ENCODE data around the gene ABHD15.
"Not testable (repeated sequence)": the region's sequence is repeated elsewhere in the genome, so short reads cannot be mapped to it uniquely, and the experiment has no call there.

ABHD15 gene

DNA sequence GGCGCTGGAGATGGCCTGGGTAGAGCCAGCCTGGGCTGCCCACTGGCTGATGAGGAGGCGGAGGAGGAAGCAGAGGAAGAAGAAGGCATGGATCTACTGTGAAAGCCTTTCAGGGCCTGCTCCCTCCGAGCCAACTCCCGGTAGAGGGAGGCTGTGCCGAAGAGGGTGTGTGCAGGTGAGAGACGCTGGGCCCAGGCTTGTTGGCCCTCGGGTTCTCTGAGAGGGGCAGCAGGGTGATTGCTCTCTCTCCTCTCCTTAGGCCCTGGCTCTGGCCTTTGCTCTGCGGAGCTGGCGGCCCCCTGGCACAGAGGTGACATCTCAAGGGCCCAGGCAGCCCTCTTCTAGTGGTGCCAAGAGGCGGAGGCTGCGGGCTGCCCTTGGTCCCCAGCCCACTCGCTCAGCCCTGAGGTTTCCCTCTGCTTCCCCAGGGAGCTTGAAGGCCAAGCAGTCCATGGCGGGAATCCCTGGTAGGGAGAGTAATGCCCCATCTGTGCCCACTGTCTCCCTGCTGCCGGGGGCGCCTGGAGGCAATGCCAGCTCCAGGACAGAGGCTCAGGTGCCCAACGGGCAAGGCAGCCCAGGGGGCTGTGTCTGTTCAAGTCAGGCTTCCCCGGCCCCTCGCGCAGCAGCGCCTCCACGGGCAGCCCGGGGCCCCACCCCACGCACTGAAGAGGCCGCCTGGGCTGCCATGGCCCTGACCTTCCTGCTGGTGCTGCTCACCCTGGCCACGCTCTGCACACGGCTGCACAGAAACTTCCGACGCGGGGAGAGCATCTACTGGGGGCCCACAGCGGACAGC lies 5.2 kb upstream of the ABHD15 start:
- DNase-seq (ENCODE audit: extremely low spot score, insufficient read length, low read depth) (no peak), FAIRE-seq (no peak)

DNA sequence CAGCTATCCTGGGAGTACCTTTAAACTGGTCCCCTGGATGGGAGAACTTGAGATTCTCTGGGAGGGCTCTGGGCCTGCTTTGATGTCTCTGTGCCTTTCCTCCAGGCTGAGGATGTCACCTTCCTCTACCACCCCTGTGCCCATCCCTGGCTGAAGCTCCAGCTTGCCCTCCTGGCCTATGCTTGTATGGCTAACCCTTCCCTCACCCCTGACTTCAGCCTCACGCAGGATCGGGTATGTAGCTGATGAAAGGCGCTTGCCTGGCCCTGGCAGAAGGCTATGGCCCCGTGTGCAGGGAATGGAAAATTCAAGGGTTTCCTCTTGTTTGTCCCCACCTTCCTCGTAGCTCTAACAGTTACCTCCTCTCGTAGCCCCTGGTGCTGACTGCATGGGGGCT lies 4.6 kb upstream of the ABHD15 start:
- no peak for DNase-seq (ENCODE audit: extremely low spot score, insufficient read length, low read depth)
- FAIRE-seq, result no peak

DNA sequence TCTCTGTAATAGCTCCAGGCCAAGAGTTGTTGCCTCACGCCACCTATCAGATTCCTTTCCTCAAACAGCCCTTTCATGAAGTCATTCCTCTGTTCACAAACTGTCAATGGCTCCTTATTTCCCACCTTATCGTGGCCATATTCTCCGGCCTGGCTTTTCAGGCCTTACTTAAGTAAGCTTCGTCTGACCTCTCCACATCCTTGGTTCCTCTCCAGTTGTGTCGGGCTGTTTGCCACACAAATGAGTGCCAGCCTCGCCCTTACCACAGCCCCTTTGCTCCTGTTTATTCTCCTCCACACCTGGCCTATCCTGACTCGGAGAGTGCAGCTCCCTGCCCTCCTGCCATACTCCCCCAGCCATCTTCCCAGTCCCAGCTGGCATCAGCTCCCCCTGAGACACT lies 3.7 kb upstream of the ABHD15 start:
- FAIRE-seq (no peak), DNase-seq (ENCODE audit: extremely low spot score, insufficient read length, low read depth) (no peak)

DNA sequence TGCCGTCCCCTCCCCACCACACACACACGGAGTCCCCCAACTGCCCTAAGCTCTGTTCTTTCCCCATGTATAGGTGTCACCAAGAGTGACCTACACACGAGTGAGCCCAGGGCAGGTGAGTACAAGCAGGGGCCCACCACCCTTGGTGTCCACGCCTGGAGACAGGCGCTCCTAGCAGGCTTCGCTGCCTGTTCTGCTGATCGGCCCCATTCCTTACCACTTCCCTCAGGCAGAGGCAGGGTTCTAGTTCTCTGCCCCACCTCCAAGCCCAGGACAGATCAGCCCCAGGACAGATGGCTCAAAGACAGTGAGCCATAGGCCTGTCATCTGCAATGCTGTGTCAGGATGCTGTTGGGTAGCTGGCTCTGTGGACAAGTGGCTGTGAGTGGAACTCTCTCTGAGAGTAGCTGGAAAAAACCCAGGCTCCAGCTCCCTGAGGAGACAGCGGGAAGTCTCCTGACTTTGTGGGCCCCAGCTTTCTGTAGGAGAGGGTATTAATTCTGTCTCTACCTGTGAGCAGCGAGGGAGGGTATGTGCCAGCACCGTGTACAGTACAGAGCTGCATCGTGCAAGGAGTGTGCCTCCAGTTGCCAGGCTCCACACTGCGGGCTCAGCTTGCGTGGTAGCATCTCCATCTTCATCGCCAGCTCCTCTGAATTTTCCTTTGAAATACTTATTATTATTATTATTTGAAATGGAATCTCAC lies 2.6 kb upstream of the ABHD15 start:
- FAIRE-seq (no peak), DNase-seq (ENCODE audit: extremely low spot score, insufficient read length, low read depth) (no peak)

DNA sequence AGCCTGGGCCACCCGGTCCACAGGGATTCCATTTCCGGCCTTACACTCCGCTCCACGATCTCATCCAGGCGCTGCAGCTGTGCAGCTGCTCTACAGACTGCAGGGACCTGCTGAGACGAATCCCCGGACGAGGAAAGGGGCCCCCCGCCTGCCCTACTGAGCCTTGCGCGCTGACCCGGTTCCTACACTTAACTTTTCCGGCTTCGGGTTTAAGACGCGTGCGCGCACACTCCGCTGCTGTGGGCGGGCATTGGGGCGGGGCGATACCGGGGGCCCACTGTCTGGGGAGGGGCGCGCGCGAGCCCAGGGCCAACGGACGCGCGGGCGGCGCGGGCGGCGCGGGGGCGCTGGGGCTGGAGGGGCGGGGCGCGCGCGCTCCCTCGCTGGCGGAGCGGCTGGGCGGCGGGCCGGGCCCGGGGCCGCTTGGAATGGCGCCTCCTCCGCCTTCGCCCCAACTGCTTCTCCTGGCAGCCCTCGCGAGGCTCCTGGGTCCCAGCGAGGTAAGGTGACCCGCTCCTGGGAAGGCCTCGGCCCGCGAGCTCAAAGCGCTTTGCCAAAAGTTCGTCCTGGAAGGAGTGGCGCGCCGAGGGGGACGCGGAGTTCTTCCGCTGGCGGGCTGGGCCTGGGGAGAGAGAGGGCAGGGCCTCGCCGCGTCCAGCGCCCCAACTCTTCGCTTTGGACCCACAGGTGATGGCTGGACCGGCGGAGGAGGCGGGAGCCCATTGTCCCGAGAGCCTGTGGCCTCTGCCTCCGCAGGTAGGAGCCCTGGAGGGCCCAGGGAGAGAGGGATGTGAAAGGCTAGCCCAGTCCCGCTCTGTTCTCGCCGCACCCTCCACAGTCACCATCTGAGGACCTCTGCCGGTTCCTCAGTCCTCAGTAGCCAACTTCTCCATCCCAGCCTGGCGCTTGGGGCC lies 1.8 kb upstream of the ABHD15 start, which contains the start of gene TP53I13:
Gene TP53I13 (plus strand): TSS at position 371 of the 914 bp plus-strand sequence. CDS start 58 bp downstream, at position 429.
- peak; percentile 84 for FAIRE-seq
- DNase-seq (ENCODE audit: extremely low spot score, insufficient read length, low read depth), result no peak

DNA sequence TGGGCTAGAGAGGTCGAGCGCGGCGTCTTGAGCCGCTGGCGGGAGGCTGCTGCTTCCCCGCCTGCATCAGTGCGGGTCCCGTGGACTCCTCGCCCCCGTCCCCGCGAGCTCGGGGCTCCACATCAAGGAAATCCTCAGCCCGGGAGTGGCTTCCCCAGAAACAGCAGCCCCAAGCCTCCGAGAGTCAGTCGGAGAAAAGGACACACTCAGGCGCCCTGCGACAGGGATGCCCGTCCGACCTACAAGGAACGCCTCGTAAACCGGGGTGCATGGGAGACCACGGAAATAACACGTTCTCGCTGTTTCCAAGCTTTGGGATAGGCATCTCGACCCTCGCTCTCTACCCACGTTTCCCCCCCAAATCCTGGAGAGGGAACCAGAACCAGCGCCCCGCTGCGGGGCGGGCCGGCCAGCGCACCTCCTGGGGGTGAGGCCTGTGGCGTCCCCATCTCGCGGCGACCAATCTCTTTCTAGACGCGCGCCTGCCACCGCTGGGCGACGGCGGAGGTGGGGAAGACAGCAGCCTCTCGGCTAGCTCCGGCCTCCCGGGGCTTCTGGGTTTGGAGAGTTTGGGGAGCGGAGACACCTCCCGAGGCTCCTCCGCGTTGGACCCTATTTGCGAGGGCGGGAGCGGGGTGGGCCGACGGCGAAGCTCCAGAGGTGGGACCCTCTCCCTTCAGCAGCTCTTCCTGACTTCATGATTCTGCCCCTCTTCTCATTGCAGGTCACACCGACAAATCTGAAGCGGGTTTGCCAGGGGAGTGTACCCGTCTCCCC lies 905 bp upstream of the ABHD15 start:
- no peak for DNase-seq (ENCODE audit: extremely low spot score, insufficient read length, low read depth)
- FAIRE-seq, result peak; percentile 86

DNA sequence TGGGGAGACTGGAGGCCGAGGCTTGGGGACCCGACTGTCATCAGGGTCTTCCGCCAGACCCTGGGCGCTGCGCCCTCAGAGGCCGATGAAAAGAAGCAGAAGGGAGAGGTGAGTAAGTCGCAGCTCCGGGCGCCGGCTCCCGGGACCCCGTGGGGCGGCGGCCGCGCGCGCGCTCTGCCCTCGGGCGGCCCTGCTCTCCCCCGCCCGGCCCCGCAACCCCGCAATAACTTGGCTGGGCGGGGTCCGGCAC lies 392 bp upstream of the ABHD15 start:
- DNase-seq (ENCODE audit: extremely low spot score, insufficient read length, low read depth), result no peak
- no peak for FAIRE-seq

DNA sequence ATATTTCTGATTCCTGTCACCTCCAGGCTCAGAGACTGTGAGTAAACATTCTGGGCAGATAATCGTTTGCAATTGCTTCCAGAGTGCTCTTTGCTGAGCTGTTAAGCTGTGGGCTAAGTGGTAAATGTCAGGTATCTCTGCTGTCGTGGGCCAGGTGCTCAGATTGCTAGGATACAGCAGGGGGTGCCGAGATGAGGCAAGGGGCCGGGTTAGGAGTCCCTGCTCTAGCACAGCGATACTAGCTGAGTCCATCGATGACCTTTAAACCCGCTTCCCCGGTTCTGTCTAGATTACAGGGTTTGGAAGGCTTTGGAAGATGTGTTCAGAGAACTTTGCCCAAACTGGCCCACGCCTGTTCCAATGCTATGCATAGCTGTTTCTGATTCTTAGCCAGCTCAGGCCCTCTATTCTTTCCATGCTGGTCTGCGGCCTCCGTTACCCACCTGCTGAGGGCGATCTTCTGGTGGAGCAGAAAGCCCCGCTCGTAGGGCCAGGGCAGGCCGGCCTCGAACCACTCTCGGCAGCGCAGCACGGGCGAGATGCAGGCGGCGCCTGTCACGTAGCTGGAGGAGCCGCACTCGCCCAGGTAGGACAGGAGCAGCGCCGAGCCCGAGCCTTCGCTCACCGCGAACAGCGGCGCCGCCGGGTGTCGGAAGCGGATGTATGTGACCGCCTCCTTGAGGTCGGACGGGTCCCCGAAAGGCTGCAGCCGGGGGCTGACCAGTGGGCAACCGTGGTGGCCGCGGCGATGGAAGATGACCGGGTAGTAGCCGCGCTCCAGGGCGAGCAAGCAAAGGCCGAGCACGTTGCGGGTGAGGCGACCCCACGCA lies 979 bp downstream of the ABHD15 start:
- FAIRE-seq (peak; percentile 66), DNase-seq (ENCODE audit: extremely low spot score, insufficient read length, low read depth) (no peak)

DNA sequence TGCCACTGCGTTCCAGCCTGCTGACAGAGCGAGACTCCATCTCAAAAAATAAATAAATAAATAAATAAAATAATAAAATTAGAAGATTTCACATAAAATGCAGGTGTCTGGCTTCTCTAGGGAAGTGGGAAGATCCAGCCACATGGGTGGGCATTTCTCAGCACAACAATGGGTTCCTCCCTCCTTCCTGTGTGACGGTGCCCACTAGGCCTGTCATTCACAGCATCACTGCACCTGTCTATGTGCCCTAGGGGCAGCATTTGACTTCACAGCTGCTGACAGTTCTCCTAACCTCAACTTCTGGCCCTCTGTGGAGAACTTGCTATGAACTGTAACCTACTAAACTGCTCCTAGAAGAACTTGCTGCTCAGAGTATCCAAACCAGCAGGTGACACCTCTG lies 3.0 kb downstream of the ABHD15 start:
- DNase-seq (ENCODE audit: extremely low spot score, insufficient read length, low read depth), result no peak
- no peak for FAIRE-seq

DNA sequence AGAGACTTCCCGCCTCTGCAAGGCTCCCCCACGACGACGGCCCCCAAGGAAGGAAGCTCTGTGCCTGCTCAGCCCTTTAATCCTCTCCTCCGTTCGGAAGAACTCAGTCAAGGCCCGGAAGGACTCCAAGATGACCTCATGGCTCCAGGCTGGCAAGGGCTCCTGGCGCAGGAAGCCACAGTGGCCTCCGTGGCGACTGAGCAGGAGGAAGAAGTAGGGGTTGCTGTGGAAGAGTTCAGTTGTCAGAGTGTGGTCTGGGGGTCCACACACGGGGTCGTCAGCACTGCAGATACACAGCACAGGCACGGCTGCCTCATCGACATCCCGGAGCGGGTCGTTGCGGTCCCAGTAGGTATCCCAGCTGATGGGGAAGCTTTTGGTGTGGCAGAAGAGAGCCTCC lies 4.2 kb downstream of the ABHD15 start:
- DNase-seq (ENCODE audit: extremely low spot score, insufficient read length, low read depth) (no peak), FAIRE-seq (no peak)

DNA sequence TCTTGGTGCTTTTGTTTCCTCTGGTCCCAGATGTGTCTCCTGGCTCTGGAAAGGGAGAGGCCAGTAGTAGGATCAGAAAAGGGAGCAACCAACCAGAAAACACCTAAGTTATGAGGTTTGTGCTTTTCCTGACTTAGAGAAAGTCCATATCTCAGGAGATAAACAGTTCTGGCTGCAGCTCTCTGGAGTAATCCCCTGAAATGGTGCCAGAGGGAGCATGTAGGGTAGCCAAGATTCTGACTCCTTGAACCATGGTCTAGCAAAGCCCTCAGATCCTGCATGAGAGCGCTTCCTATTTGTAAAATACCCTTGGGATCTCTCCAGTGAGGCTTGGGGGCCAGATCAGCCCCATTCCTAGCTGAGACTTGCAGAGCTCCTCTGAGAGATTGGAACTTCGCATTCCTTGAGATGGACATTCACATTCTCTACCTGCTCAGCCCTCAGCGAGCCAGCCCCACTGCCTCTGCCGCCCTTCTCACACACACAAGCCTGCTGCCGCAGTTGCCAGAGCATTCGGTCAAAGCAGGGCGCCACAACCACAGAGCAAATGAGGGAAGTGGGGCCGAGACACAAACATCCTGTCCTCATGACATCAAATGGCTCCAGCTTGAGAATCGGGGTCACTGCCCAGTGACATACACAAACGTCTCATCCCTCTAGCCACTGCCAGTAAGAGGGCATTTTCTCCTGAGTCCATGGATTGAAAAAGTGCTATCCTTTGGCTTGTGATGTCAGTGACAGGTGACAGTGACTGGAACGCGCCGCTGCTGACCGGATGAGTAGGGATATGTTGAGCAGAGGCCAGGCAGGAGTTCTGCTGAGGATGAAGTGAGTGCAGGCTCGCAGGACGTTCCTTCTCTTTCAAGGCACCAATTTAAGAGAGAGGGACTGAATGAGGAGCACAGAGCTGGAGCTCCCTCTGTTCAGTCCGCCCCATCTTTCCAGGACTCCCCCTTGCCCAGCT lies 5.0 kb downstream of the ABHD15 start:
- no peak for DNase-seq (ENCODE audit: extremely low spot score, insufficient read length, low read depth)
- no peak for FAIRE-seq

DNA sequence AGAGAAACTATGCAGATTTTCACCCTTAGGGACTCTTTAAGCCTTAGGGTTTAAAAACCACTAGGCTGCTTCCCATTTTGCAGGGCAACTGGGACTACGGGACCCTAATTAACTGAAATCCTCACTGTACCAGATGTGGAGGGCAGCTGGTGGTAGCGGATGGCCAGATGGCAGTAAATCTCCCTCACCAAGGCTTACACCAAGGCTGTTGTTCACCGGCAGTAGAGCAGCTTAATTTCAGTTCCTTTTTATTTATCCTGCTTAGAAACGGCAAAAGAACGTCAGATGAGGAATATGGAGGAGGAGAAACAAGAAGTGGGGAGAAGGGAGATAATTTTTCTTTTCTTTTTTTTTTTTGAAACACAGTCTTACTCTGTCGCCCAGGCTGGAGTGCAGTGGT lies 6.5 kb downstream of the ABHD15 start:
- DNase-seq (ENCODE audit: extremely low spot score, insufficient read length, low read depth), result no peak
- FAIRE-seq, result peak; percentile 82

DNA sequence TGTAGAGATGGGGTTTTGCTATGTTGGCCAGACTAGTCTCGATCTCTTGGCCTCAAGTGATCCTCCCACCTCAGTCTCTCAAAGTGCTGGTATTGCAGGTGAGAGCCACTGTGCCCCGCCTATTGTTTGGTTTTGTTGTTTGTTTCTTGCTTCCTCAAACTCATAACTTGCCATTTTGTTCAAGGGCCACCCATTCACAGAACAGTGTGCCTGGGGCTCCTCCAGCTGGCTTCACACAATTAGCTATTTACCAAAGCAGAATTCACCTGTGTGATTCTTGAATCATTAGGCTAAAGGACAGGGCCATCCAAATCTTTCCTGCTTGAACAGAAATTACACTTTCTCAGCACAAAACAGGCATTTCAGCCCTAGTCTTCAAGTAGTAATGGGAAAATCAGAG lies 7.2 kb downstream of the ABHD15 start:
- peak; percentile 21 for FAIRE-seq
- no peak for DNase-seq (ENCODE audit: extremely low spot score, insufficient read length, low read depth)

DNA sequence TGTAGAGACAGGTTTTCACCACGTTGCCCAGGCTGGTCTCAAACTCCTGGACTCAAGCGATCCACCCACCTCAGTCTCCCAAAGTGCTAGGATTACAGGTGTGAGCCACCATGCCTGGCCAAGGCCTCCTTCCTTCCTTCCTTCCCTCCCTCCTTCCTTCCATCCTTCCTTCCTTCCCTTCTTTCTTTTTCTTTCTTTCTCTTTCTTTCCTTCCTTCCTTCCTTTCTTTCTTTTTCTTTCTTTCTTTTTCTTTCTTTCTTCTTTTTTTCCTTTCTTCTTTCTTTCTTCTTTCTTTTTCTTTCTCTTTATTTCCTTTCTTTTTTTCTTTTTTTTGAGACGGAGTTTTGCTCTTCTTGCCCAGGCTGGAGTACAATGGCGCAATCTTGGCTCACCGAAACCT lies 8.7 kb downstream of the ABHD15 start:
- not testable (repeated sequence) for FAIRE-seq

DNA sequence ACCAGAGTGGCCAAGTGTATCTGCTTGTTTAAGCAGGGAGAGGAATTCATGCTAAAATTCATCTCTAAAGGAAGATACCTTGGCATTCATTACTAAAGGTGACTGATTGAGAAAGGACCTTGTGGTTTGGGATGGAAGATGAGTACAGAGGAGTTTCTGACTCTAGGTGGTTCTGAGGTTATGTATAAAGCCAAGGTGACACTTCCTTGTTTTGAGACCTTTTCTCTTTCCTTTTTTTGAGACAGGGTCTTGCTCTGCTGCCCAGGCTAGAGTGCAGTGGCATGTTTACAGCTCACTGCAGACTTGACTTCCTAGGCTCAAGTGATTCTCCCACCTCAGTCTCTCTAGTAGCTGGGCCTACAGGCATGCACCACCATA lies 9.1 kb downstream of the ABHD15 start:
- FAIRE-seq, result peak; percentile 74

More for the DNA sequence above, 8.7 kb downstream of the ABHD15 start:
- not testable (repeated sequence) for DNase-seq (ENCODE audit: extremely low spot score, insufficient read length, low read depth)

DNA sequence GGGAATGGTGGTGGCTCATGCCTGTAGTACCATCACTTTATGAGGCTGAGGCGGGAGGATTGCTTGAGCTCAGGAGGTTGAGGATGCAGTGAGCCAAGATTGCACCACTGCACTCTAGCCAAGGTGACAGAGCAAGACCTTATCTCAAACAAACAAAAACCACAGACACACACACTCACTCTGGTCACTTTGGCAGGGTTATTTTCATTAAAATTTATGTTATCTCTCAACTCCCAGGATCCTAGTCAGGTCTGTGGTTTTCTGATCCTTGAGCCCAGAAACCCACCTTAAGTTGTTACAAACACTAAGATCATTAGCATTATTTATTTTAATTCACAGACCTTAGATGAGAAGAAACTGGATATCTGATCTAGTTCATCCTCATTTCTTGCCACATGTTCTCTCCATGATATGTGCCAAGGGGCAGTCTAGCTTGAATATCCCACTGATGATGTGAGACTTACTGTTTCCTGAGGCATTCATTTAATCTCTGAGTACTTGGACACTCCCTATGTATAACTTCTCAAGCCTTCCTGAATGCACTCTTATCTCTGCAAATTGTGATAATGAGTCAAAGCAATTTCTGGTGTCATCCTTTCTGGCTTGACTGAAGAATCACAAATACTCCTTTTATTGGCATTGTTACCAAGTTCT lies 9.6 kb downstream of the ABHD15 start:
- no peak for FAIRE-seq
- no peak for DNase-seq (ENCODE audit: extremely low spot score, insufficient read length, low read depth)

More for the DNA sequence above, 9.1 kb downstream of the ABHD15 start:
- no peak for DNase-seq (ENCODE audit: extremely low spot score, insufficient read length, low read depth)

DNA sequence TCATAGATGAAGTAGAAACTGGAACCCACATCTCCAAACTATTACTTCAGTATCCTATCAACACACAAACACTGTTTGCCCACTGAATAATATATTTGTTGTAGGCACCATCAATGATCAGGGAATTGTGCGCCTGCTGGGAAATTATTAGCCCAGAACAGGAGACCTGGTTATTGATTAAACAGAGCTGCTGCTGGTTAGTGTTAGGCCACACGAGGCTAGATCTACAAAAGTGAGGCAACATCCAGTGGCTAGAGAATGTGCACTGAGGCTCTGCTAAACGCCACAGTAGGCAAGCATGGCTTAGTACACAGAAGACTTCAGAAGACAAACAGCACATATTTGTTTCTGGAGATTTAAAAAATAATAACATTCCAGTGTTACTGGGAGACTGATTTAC lies 11.0 kb downstream of the ABHD15 start:
- no peak for DNase-seq (ENCODE audit: extremely low spot score, insufficient read length, low read depth)
- no peak for FAIRE-seq
